ENCODE measurements around the gene TACC2.
"Not testable (repeated sequence)": the region's sequence is repeated elsewhere in the genome, so short reads cannot be mapped to it uniquely, and the experiment has no call there.

TACC2 gene

GRCh38 chr10:121988361-121989324 is at the start of gene TACC2:
TACC2 (plus strand) TSS chr10:121989163; CDS start chr10:122021982, 32,819 bp downstream.
- no peak for DNase-seq

GRCh38 chr10:121941532-121941931 is 47.4 kb upstream of the TACC2 start:
- no peak for DNase-seq

- no peak for DNase-seq
Measured at GRCh38 chr10:121942749-121943416, 46.1 kb upstream of the TACC2 start.

- DNase-seq = no peak
Measured at GRCh38 chr10:121947343-121948330, 41.3 kb upstream of the TACC2 start.

- no peak for DNase-seq
Measured at GRCh38 chr10:121949049-121949448, 39.9 kb upstream of the TACC2 start.

- DNase-seq = no peak
Measured at GRCh38 chr10:121949451-121949850, 39.5 kb upstream of the TACC2 start.

GRCh38 chr10:121952226-121952625 is 36.7 kb upstream of the TACC2 start:
- DNase-seq = no peak

- no peak for DNase-seq
Measured at GRCh38 chr10:121956111-121957061, 32.6 kb upstream of the TACC2 start.

- DNase-seq = no peak
Measured at GRCh38 chr10:121959671-121960070, 29.3 kb upstream of the TACC2 start.

- DNase-seq = no peak
Measured at GRCh38 chr10:121961456-121961855, 27.5 kb upstream of the TACC2 start.

- DNase-seq = no peak
Measured at GRCh38 chr10:121965996-121966395, 23.0 kb upstream of the TACC2 start.

GRCh38 chr10:121969086-121969485 is 19.9 kb upstream of the TACC2 start:
- DNase-seq = not testable (repeated sequence)

- no peak for DNase-seq
Measured at GRCh38 chr10:121974019-121974534, 14.9 kb upstream of the TACC2 start.

- peak; percentile 47 to 66 for DNase-seq
Measured at GRCh38 chr10:121974535-121975294, 14.2 kb upstream of the TACC2 start, which contains the start of gene NSMCE4A. NSMCE4A (minus strand) TSS chr10:121975217; CDS start chr10:121975165, 52 bp downstream.

GRCh38 chr10:121975295-121976086 is 13.5 kb upstream of the TACC2 start:
- DNase-seq = no peak

- no peak for DNase-seq
Measured at GRCh38 chr10:121976607-121977006, 12.4 kb upstream of the TACC2 start.

- no peak for DNase-seq
Measured at GRCh38 chr10:121978511-121978910, 10.5 kb upstream of the TACC2 start.

- no peak for DNase-seq
Measured at GRCh38 chr10:121981346-121981745, 7.6 kb upstream of the TACC2 start.

- no peak for DNase-seq
Measured at GRCh38 chr10:121983852-121984251, 5.1 kb upstream of the TACC2 start.
